Kidney epithelial cell (primary cell): ENCODE measurements around the gene GHR. TPM values are rescaled to one million over a fixed set of nuclear protein-coding genes. Genes with fewer than 3 reads are reported as not detected.

Experiments
- DNase-seq: peaks from one replicate; pipeline ENCODE4 v3.0.0-alpha.2; 2010; ENCODE audit warnings: low read depth
- H3K27me3 ChIP-seq: 2 replicates; pipeline ENCODE4 v1.6.0; 2011; ENCODE audit warnings: low read length; ENCODE audit not compliant: control insufficient read depth, insufficient read depth
- H3K36me3 ChIP-seq: 2 replicates; pipeline ENCODE4 v1.5.1; 2011; ENCODE audit warnings: low read length; ENCODE audit not compliant: control insufficient read depth, insufficient read depth
- H3K4me3 ChIP-seq: 2 replicates; pipeline ENCODE4 v1.5.1; 2011; ENCODE audit warnings: low read depth, mild to moderate bottlenecking, control low read depth, low read length
- total RNA-seq: library from RNA; depleted of rRNA; stranded (reverse); fragments of >200 nt; gene quantifications from 2 replicates; pipeline ENCODE4 v1.2.3, GENCODE V29; 2015
- TF ChIP-seq, protein P1 (sequence below): IDR thresholded peaks from 2 replicates; pipeline ENCODE4 v1.5.1; 2011; ENCODE audit warnings: mild to moderate bottlenecking, moderate library complexity, low read length, control low read depth, inconsistent platforms; ENCODE audit not compliant: insufficient read depth, poor library complexity, severe bottlenecking

The GHR gene
- total RNA-seq, 1 donor from 2014 or later, result 0.63 TPM

DNA sequence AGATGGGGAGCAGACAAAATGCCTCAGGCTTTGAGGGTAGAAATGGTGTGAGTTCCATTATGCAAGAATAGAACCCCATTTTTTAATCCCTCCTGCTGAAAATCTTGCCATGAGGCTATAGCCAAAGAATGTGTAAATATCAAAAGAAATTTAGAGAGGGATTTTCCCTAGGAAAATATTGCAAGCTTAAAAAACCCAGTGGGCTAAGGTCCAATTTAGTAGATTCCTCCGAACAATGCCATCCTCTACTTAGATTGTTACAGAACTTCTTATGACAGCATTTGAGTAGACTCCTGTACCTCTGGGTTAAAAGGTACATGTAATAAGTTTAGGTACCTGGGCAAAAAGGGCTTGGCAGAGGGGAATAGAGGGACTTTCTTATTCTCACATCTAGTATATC lies 138.4 kb downstream of the GHR start:
- no peaks in the 10 kb centered on the region for H3K27me3 ChIP-seq
- H3K36me3 ChIP-seq, result no peaks in the 10 kb centered on the region
- TF ChIP-seq, protein P1, sequence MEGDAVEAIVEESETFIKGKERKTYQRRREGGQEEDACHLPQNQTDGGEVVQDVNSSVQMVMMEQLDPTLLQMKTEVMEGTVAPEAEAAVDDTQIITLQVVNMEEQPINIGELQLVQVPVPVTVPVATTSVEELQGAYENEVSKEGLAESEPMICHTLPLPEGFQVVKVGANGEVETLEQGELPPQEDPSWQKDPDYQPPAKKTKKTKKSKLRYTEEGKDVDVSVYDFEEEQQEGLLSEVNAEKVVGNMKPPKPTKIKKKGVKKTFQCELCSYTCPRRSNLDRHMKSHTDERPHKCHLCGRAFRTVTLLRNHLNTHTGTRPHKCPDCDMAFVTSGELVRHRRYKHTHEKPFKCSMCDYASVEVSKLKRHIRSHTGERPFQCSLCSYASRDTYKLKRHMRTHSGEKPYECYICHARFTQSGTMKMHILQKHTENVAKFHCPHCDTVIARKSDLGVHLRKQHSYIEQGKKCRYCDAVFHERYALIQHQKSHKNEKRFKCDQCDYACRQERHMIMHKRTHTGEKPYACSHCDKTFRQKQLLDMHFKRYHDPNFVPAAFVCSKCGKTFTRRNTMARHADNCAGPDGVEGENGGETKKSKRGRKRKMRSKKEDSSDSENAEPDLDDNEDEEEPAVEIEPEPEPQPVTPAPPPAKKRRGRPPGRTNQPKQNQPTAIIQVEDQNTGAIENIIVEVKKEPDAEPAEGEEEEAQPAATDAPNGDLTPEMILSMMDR, result no peak
- H3K4me3 ChIP-seq, result no peak overlapping the region
- DNase-seq, result no peak

GRCh38 chr5:42564689-42565356 lies 141.6 kb downstream of the GHR start:
- no peak for DNase-seq
- Histone ChIP-seq H3K4me3 (no peak overlapping the region), H3K27me3 (no peaks in the 10 kb centered on the region), H3K36me3 (no peaks in the 10 kb centered on the region)
- TF ChIP-seq, protein P1, result no peak

GRCh38 chr5:42566652-42567295 lies 143.5 kb downstream of the GHR start:
- TF ChIP-seq, protein P1, result no peak
- no peak for DNase-seq
- H3K36me3 ChIP-seq, result no peaks in the 10 kb centered on the region
- no peaks in the 10 kb centered on the region for H3K27me3 ChIP-seq
- H3K4me3 ChIP-seq, result no peak overlapping the region

DNA sequence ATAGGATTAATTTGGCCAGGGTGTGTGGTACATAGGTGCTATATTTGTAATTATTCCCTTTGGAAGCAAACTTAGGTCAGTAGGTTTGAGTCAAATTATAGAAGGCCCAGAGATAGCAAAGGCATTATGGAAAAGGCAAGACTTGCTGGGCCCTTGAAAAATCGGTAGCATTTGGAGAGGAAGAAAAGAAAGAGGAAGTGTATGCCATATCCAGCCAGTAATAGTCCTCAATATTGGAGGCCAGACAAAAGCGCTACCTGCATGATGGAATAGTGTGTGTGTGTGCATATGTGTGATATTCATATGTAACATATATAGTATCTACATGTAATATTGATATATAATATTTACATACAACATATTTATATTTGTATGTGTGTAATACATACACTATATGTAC lies 146.1 kb downstream of the GHR start:
- DNase-seq, result no peak
- H3K4me3 ChIP-seq, result no peak overlapping the region
- no peaks in the 10 kb centered on the region for H3K36me3 ChIP-seq
- TF ChIP-seq, protein P1, result no peak
- H3K27me3 ChIP-seq, result no peaks in the 10 kb centered on the region

- TF ChIP-seq, protein P1, result no peak
- DNase-seq, result no peak
- Histone ChIP-seq H3K27me3 (no peaks in the 10 kb centered on the region), H3K36me3 (no peaks in the 10 kb centered on the region), H3K4me3 (no peak overlapping the region)
Measured at GRCh38 chr5:42569953-42570548, 146.8 kb downstream of the GHR start.
